HG03558 (cell line): ENCODE data around the gene OPTN.
"Not testable (repeated sequence)": the region's sequence is repeated elsewhere in the genome, so short reads cannot be mapped to it uniquely, and the experiment has no call there.

Experiments used
- ATAC-seq: cut with Tn5 transposase; IDR thresholded peaks from one replicate; pipeline ENCODE4 v1.9.1; 2021; ENCODE audit warnings: moderate number of reproducible peaks; ENCODE audit not compliant: unreplicated experiment; ENCODE audit errors: extremely low read depth

The OPTN gene

DNA sequence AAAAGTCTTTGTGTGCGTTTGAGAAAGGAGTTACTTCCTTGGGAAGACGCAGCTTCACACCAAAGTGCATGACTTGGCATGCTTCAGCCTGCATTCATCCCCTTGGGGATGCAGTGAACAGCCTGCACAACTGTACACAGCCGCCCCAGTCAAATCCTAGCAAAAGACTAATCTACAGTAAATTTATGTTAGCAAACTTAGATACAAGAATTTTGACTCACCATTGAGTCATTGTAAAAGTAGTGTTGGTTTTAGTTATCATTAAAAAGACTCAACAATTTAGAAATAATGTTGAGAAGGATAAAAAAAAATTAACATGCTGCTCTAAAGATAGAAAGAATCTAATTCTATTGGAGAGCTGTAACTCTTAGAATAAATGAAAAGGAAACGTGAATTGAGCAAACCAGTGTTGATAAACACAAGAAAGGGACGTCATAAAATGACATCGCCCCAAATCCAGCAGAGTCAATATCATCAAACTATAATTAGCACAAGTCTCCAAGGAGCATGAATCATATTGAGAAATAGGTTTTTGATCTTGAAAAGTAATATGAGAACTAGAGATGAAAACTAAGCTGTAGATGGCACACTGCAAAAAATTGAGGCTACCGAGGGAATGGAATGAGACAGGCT is 11.9 kb upstream of the OPTN start:
- ATAC-seq, result no peak

GRCh38 chr10:13089345-13089744 is 10.6 kb upstream of the OPTN start:
- ATAC-seq, result no peak

DNA sequence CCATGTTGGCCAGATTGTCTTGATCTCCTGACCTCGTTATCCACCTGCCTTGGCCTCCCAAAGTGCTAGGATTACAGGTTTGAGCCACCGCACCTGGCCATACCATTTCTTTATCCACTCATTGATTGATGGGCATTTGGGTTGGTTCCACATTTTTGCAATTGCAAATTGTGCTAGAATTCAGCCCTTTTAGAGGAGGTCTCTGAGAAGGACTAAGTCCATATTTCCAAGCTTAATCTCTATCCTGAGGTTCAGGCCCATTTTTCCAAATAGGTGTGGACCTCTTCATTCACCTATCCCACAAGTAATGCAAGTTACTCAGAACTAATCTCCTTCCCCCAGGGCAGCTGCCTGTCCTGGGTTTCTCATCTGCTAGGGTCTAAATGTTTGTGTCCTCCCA is 9.7 kb upstream of the OPTN start:
- no peak for ATAC-seq

GRCh38 chr10:13091801-13092200 is 8.2 kb upstream of the OPTN start:
- ATAC-seq, result no peak

DNA sequence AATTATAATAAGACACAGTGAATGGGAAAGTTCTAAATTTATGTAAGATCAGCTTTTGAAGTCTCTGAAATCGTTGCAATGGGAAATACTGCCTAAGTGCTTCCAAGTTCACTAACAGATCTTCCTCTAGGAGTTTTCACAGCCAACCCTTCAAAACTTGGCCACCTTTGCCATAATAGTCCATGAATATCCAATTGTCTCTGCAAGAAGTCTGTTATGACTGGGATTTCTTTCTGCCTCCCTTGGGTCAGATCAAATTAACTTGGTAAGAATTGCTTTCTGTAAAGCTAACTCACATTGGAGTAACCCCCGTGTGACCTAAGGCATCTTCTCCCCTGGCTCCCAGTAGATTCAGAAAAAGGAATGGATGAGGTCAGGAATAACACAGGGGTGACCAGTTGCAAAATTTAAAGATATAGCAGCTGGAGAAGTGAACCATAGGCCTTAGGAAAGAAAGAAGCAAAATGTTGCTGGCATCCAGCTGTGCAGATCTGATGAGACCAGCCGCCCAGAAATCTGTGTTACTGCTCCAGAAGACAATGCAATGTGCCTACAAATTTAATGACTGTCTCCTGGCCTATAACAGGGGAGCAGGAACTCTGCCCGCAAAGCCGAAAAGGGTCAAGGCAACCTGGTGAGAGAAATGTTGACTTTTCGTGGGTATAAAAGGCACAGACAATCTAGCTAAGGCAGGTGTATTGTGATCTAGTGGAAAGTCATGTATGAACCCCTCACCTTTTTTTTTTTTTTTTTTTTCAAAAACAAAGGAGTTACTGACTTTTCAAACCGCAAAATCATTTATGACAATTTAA is 7.5 kb upstream of the OPTN start:
- ATAC-seq, result no peak

- not testable (repeated sequence) for ATAC-seq
Observed at GRCh38 chr10:13094082-13094481, 5.9 kb upstream of the OPTN start.

- no peak for ATAC-seq
Observed at GRCh38 chr10:13095094-13095493, 4.9 kb upstream of the OPTN start.

- no peak for ATAC-seq
Observed at GRCh38 chr10:13095929-13096328, 4.0 kb upstream of the OPTN start.

DNA sequence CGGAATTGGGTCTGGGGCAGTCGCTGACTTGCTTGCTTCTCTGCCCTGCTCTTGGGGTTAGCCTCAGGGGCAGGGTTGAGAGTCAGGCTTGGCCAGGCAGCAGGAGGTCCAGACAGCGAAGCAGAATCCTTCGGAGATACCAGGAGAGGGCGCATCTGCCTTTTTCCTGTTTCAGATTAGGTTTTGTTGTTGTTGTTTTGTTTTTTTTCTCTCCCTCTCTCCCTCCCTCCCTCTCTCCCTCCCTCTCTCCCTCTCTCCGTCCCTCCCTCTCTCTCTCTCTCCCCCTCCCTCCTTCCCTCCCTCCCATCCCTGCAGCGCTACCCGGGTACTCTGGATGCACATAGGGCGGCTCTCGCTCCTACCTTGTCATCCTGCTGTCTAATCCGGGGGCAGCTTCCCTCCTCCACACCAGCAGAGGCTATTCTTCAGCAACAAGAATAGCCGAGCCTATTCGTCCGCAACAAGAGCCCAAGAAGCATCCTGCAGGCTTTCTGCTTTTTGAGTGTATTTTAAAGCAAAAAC is 758 bp upstream of the OPTN start:
- ATAC-seq, result no peak

GRCh38 chr10:13100349-13101294 is 659 bp downstream of the OPTN start:
- no peak for ATAC-seq

- ATAC-seq, result no peak
Observed at GRCh38 chr10:13102002-13102794, 2.2 kb downstream of the OPTN start.

- no peak for ATAC-seq
Observed at GRCh38 chr10:13103554-13103953, 3.6 kb downstream of the OPTN start.

- no peak for ATAC-seq
Observed at GRCh38 chr10:13104697-13105096, 4.7 kb downstream of the OPTN start.

DNA sequence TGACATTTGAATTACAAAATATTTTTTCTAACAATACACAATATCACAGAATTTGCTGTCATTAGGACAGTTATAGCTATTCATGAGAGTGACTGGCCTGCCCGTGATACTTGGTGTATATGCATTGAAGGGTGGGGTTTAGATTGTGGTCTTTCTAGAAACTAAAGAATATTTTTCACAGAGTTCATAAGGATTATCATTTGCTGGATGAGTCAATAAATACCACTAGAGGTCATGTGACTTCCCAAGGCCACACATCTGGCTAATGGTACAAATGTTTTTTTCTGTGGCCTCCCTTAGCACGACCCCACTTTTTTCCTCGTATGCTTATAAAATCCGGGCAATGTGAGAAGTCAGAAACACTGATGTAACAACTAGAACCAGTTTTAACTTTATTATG is 5.2 kb downstream of the OPTN start:
- no peak for ATAC-seq

GRCh38 chr10:13106387-13107045 is 6.6 kb downstream of the OPTN start:
- no peak for ATAC-seq

GRCh38 chr10:13110908-13111307 is 10.9 kb downstream of the OPTN start:
- no peak for ATAC-seq

DNA sequence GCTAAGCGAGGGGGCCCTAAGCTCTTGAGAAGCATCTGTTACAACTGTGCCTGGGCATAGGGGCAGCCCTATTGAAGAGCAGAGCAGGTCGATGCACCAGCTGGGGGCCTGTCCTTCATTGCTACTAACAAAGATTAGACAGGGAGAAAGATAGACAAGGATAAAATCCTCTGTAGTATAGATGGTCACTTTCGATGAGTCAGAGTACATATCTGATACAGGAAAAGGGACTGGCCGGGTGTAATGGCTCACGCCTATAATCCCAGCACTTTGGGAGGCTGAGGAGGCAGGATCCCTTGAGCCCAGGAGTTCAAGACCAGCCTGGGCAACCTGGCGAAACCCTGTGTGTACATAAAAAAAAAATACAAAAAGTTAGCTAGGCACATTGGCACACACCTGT is 13.6 kb downstream of the OPTN start:
- no peak for ATAC-seq

GRCh38 chr10:13115832-13116803 is 16.2 kb downstream of the OPTN start:
- no peak for ATAC-seq
